WTC11 (cell line): ENCODE data around the gene MAEA.

Experiments used
- CBFB ChIP-seq: sonication (generic); formaldehyde crosslinking; IDR thresholded peaks from 2 replicates; pipeline ENCODE4 v1.8.1; 2022; ENCODE audit warnings: mild to moderate bottlenecking, low read depth, missing genetic modification reagents
- ELF4 ChIP-seq: sonication (generic); formaldehyde crosslinking; IDR thresholded peaks from 2 replicates; pipeline ENCODE4 v1.8.1; 2022; ENCODE audit warnings: low read depth, mild to moderate bottlenecking, moderate library complexity, missing genetic modification reagents
- GABPB1 ChIP-seq: sonication (generic); formaldehyde crosslinking; IDR thresholded peaks from 2 replicates; pipeline ENCODE4 v1.8.1; 2023; ENCODE audit warnings: mild to moderate bottlenecking, missing genetic modification reagents
- HMGA2 ChIP-seq: fragments of 250-450 bp; sonication (Bioruptor Pico); IDR thresholded peaks from 2 replicates; pipeline ENCODE4 v1.4.0; 2021; ENCODE audit warnings: mild to moderate bottlenecking, moderate library complexity
- JUN ChIP-seq: sonication (generic); formaldehyde crosslinking; IDR thresholded peaks from 2 replicates; pipeline ENCODE4 v1.8.0; 2023; ENCODE audit warnings: mild to moderate bottlenecking, missing genetic modification reagents
- NFE2L1 ChIP-seq: sonication (generic); formaldehyde crosslinking; IDR thresholded peaks from 2 replicates; pipeline ENCODE4 v1.8.1; 2023; ENCODE audit warnings: missing genetic modification reagents
- SMAD4 ChIP-seq: sonication (generic); formaldehyde crosslinking; IDR thresholded peaks from 2 replicates; pipeline ENCODE4 v1.8.0; 2022; ENCODE audit warnings: mild to moderate bottlenecking, missing genetic modification reagents
- TCF7 ChIP-seq: sonication (generic); formaldehyde crosslinking; IDR thresholded peaks from 2 replicates; pipeline ENCODE4 v1.8.0; 2022; ENCODE audit warnings: mild to moderate bottlenecking, low read depth, missing genetic modification reagents, moderate library complexity
- TEAD4 ChIP-seq: sonication (generic); formaldehyde crosslinking; IDR thresholded peaks from 2 replicates; pipeline ENCODE4 v1.8.0; 2022; ENCODE audit warnings: mild to moderate bottlenecking, missing genetic modification reagents
- TF ChIP-seq, protein P1 (sequence below): fragments of 200-600 bp; IDR thresholded peaks from 2 replicates; pipeline ENCODE4 v1.8.0; 2022; ENCODE audit warnings: antibody characterized with exemption
- TF ChIP-seq, protein P2 (sequence below): sonication (generic); formaldehyde crosslinking; conservative IDR thresholded peaks from 2 replicates; pipeline ENCODE4 v1.8.1; 2022; ENCODE audit warnings: mild to moderate bottlenecking, missing genetic modification reagents
- TF ChIP-seq, protein P3 (sequence below): sonication (generic); formaldehyde crosslinking; IDR thresholded peaks from 2 replicates; pipeline ENCODE4 v1.8.1; 2022; ENCODE audit warnings: missing genetic modification reagents, borderline replicate concordance
- TF ChIP-seq, protein P4 (sequence below): sonication (generic); formaldehyde crosslinking; IDR thresholded peaks from 2 replicates; pipeline ENCODE4 v1.8.0; 2022; ENCODE audit warnings: mild to moderate bottlenecking, missing genetic modification reagents

- TF ChIP-seq ELF4 (CRISPR knock-in tag) (no peak), NFE2L1 (no peak), TCF7 (CRISPR knock-in tag) (no peak), HMGA2 (CRISPR knock-in tag) (no peak), TEAD4 (CRISPR knock-in tag) (no peak), CBFB (CRISPR knock-in tag) (no peak), GABPB1 (no peak), JUN (CRISPR knock-in tag) (no peak), SMAD4 (CRISPR knock-in tag) (no peak)
- TF ChIP-seq, protein P1, sequence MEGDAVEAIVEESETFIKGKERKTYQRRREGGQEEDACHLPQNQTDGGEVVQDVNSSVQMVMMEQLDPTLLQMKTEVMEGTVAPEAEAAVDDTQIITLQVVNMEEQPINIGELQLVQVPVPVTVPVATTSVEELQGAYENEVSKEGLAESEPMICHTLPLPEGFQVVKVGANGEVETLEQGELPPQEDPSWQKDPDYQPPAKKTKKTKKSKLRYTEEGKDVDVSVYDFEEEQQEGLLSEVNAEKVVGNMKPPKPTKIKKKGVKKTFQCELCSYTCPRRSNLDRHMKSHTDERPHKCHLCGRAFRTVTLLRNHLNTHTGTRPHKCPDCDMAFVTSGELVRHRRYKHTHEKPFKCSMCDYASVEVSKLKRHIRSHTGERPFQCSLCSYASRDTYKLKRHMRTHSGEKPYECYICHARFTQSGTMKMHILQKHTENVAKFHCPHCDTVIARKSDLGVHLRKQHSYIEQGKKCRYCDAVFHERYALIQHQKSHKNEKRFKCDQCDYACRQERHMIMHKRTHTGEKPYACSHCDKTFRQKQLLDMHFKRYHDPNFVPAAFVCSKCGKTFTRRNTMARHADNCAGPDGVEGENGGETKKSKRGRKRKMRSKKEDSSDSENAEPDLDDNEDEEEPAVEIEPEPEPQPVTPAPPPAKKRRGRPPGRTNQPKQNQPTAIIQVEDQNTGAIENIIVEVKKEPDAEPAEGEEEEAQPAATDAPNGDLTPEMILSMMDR, result no peak
- TF ChIP-seq, protein P2, sequence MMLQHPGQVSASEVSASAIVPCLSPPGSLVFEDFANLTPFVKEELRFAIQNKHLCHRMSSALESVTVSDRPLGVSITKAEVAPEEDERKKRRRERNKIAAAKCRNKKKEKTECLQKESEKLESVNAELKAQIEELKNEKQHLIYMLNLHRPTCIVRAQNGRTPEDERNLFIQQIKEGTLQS (CRISPR knock-in tag), result no peak
- TF ChIP-seq, protein P3, sequence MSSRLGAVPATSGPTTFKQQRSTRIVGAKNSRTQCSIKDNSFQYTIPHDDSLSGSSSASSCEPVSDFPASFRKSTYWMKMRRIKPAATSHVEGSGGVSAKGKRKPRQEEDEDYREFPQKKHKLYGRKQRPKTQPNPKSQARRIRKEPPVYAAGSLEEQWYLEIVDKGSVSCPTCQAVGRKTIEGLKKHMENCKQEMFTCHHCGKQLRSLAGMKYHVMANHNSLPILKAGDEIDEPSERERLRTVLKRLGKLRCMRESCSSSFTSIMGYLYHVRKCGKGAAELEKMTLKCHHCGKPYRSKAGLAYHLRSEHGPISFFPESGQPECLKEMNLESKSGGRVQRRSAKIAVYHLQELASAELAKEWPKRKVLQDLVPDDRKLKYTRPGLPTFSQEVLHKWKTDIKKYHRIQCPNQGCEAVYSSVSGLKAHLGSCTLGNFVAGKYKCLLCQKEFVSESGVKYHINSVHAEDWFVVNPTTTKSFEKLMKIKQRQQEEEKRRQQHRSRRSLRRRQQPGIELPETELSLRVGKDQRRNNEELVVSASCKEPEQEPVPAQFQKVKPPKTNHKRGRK (CRISPR knock-in tag), result no peak
- TF ChIP-seq, protein P4, sequence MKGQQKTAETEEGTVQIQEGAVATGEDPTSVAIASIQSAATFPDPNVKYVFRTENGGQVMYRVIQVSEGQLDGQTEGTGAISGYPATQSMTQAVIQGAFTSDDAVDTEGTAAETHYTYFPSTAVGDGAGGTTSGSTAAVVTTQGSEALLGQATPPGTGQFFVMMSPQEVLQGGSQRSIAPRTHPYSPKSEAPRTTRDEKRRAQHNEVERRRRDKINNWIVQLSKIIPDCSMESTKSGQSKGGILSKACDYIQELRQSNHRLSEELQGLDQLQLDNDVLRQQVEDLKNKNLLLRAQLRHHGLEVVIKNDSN, result no peak
Observed at GRCh38 chr4:1276984-1277383, 12.7 kb upstream of the MAEA start.
